ENCODE data around the gene ZBTB20.

The ZBTB20 gene

GRCh38 chr3:114571363-114571762, 575.7 kb downstream of the ZBTB20 start:
- Mint-ChIP-seq H3K4me3 (no peak overlapping the region), H3K9me3 (no peaks in the 10 kb centered on the region), H3K27ac (no peak overlapping the region), H3K36me3 (peaks cover 7% of the 10 kb centered on the region), H3K27me3 (no peaks in the 10 kb centered on the region), H3K4me1 (peaks cover 18% of the 10 kb centered on the region)
- DNase-seq (ENCODE audit: low spot score in 2 of 2) (no peak), ATAC-seq (ENCODE audit: low read depth) (no peak)

GRCh38 chr3:114569186-114569585, 577.9 kb downstream of the ZBTB20 start:
- ATAC-seq (ENCODE audit: low read depth) (no peak), DNase-seq (ENCODE audit: low spot score in 2 of 2) (no peak)
- peaks cover 3% of the 10 kb centered on the region for H3K9me3 Mint-ChIP-seq
- no peak overlapping the region for H3K4me3 Mint-ChIP-seq
- H3K27me3 Mint-ChIP-seq = no peaks in the 10 kb centered on the region
- H3K36me3 Mint-ChIP-seq = peaks cover 18% of the 10 kb centered on the region
- no peak overlapping the region for H3K27ac Mint-ChIP-seq
- H3K4me1 Mint-ChIP-seq = peaks cover 24% of the 10 kb centered on the region

DNA sequence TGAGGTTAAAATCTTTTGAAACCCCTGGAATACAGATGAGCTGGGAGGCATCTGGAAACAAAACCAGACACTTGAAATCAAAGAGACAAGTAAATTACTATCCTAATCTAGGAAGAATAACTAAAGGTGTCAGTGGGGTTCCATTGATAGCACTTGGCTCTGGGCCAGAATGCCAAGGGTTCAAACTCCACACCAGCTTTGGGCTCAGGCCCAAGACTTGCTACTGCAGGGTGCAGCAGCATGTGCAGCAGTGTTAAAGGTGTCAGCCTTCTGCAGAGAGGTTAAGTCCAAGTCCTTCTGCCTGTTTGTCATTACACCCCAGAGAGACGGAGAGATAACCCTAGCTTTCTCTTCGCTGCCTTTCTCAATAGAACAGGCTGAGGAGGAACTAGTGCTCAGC, 579.3 kb downstream of the ZBTB20 start:
- Mint-ChIP-seq H3K9me3 (peaks cover 3% of the 10 kb centered on the region), H3K27ac (no peak overlapping the region), H3K36me3 (peaks cover 20% of the 10 kb centered on the region), H3K4me3 (no peak overlapping the region), H3K27me3 (no peaks in the 10 kb centered on the region), H3K4me1 (peaks cover 24% of the 10 kb centered on the region)
- ATAC-seq (ENCODE audit: low read depth) (no peak), DNase-seq (ENCODE audit: low spot score in 2 of 2) (no peak)

DNA sequence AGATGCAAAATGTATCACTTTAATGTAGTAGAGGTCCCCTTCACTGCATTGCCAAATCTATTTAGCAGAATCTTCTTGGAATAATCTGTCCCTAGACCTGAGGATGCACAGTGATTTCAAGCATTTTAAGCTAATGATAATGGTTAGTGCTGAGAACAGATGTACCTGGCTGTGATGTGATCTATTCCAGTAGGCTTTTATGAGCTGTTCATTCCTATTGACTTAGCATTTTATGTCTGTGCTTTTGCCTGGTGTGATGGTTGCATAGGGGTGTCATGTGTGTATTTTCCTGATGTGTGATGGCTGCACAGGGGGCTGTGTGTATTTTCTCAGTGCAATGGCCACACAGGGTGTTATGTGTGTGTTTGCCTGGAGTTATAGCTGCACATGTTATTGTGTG, 580.3 kb downstream of the ZBTB20 start:
- peaks cover 24% of the 10 kb centered on the region for H3K4me1 Mint-ChIP-seq
- no peaks in the 10 kb centered on the region for H3K27me3 Mint-ChIP-seq
- DNase-seq (ENCODE audit: low spot score in 2 of 2) (no peak), ATAC-seq (ENCODE audit: low read depth) (no peak)
- peaks cover 3% of the 10 kb centered on the region for H3K9me3 Mint-ChIP-seq
- H3K27ac Mint-ChIP-seq = peak overlapping the region; percentile 38
- H3K36me3 Mint-ChIP-seq = peaks cover 27% of the 10 kb centered on the region
- no peak overlapping the region for H3K4me3 Mint-ChIP-seq

DNA sequence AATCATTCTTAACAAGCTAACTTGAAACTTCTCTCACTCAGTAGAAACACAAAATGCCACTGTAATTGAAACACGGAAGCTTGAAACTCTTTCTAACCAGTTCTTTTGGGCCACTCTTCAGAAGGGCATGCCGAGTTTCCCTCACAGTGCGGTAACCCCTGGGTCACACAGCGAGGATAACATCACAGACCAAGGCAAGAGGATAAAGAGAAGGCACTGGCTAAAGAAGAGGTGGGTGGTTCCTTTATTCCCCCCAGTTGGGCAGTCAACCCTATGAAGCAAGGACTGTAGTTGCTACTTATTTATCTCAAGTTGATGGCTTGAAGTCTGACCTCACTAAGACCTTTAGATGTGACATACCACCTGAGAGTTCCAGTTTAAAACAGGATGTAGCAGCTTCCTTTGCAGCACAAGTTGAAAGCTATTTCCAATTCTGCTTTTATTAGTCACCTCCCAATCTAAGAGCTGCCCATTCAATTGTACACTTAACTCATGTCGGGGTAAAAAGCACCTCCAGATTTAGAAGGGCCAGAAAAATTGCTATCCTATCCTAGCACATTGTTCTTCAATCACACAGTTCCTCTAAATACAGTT, 580.8 kb downstream of the ZBTB20 start:
- Mint-ChIP-seq H3K27me3 (no peaks in the 10 kb centered on the region), H3K4me1 (peaks cover 24% of the 10 kb centered on the region), H3K27ac (peak overlapping the region; percentile 38), H3K9me3 (peaks cover 3% of the 10 kb centered on the region), H3K36me3 (peaks cover 27% of the 10 kb centered on the region), H3K4me3 (no peak overlapping the region)
- DNase-seq (ENCODE audit: low spot score in 2 of 2) = no peak
- ATAC-seq (ENCODE audit: low read depth) = peak; percentile 60

GRCh38 chr3:114565216-114565615, 581.9 kb downstream of the ZBTB20 start:
- DNase-seq (ENCODE audit: low spot score in 2 of 2) = no peak
- H3K4me1 Mint-ChIP-seq = peaks cover 24% of the 10 kb centered on the region
- no peaks in the 10 kb centered on the region for H3K27me3 Mint-ChIP-seq
- peaks cover 31% of the 10 kb centered on the region for H3K36me3 Mint-ChIP-seq
- ATAC-seq (ENCODE audit: low read depth) = no peak
- no peak overlapping the region for H3K27ac Mint-ChIP-seq
- H3K9me3 Mint-ChIP-seq = peaks cover 3% of the 10 kb centered on the region
- H3K4me3 Mint-ChIP-seq = no peak overlapping the region

GRCh38 chr3:114563720-114564119, 583.4 kb downstream of the ZBTB20 start:
- H3K9me3 Mint-ChIP-seq = peaks cover 3% of the 10 kb centered on the region
- H3K4me1 Mint-ChIP-seq = peaks cover 22% of the 10 kb centered on the region
- no peak overlapping the region for H3K4me3 Mint-ChIP-seq
- DNase-seq (ENCODE audit: low spot score in 2 of 2) (no peak), ATAC-seq (ENCODE audit: low read depth) (no peak)
- H3K36me3 Mint-ChIP-seq = peaks cover 32% of the 10 kb centered on the region
- H3K27me3 Mint-ChIP-seq = no peaks in the 10 kb centered on the region
- no peak overlapping the region for H3K27ac Mint-ChIP-seq

DNA sequence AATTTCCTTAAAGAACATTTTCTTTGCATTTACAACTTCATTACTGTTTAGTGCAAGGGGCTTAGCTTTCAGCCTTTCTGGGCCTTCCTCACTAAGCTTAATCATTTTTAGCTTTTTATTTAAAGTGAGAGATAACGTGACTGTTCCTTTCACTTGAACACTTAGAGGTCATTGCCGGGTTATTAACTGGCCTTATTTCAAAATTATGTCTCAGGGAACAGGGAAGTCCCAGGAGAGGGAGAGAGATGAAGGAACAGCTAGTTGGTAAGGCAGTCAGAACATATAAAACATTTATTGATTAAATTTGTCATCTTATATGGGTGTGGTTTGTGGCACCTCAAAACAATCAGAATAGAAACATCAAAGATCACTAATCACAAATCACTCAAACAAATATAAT, 584.5 kb downstream of the ZBTB20 start:
- ATAC-seq (ENCODE audit: low read depth) = no peak
- H3K27ac Mint-ChIP-seq = no peak overlapping the region

DNA sequence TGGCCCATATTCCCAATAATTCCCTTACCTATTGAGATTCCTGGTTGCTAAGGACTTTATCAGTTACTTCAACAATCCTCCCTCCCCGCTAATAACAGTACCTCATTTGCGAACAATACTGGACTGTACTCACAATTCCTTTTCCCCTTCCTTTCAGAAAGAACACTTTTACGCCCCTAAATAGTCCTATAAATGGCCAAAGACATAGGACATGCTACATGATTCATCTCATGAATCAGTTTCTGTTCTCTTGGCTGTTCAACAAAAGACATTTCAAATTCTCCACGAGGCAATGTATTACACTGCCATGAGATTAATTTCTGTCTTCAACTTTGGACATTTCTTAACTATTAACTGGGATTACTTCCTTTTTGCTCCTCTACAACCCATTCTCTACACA, 588.8 kb downstream of the ZBTB20 start:
- DNase-seq (ENCODE audit: low spot score in 2 of 2) = no peak
- no peaks in the 10 kb centered on the region for H3K27me3 Mint-ChIP-seq

More for the DNA sequence above, 584.5 kb downstream of the ZBTB20 start:
- no peak overlapping the region for H3K4me3 Mint-ChIP-seq
- peaks cover 33% of the 10 kb centered on the region for H3K36me3 Mint-ChIP-seq
- H3K9me3 Mint-ChIP-seq = peaks cover 3% of the 10 kb centered on the region
- H3K27me3 Mint-ChIP-seq = no peaks in the 10 kb centered on the region
- DNase-seq (ENCODE audit: low spot score in 2 of 2) = no peak
- H3K4me1 Mint-ChIP-seq = peaks cover 17% of the 10 kb centered on the region

DNA sequence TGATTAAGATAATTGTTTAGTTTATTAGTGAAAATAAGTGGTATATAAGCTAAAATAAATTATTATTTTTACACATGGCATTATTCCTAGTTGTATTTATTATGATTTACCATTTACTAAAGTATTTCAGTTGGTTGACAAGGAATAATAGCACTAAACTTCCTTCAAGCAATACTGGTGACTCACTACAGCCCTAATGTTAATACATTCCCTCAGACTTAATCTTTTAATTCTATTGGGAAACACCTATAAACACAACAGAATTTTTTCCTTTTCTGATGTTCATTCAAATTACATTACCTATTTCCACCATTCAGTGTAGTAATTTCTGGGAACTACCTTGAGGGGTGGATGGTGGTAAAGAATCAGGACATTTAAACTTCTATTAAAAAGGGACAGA, 589.3 kb downstream of the ZBTB20 start:
- Mint-ChIP-seq H3K9me3 (no peaks in the 10 kb centered on the region), H3K4me3 (no peak overlapping the region), H3K36me3 (peaks cover 20% of the 10 kb centered on the region), H3K27me3 (no peaks in the 10 kb centered on the region), H3K27ac (no peak overlapping the region), H3K4me1 (peaks cover 5% of the 10 kb centered on the region)
- ATAC-seq (ENCODE audit: low read depth) (no peak), DNase-seq (ENCODE audit: low spot score in 2 of 2) (no peak)

More for the DNA sequence above, 588.8 kb downstream of the ZBTB20 start:
- peak overlapping the region; percentile 66 for H3K27ac Mint-ChIP-seq
- peaks cover 20% of the 10 kb centered on the region for H3K36me3 Mint-ChIP-seq
- no peak overlapping the region for H3K4me3 Mint-ChIP-seq
- no peaks in the 10 kb centered on the region for H3K9me3 Mint-ChIP-seq
- no peak for ATAC-seq (ENCODE audit: low read depth)
- peaks cover 5% of the 10 kb centered on the region for H3K4me1 Mint-ChIP-seq

- Mint-ChIP-seq H3K9me3 (no peaks in the 10 kb centered on the region), H3K27ac (no peak overlapping the region), H3K4me3 (no peak overlapping the region), H3K27me3 (no peaks in the 10 kb centered on the region), H3K36me3 (peaks cover 13% of the 10 kb centered on the region), H3K4me1 (peaks cover 5% of the 10 kb centered on the region)
- DNase-seq (ENCODE audit: low spot score in 2 of 2) = no peak
- no peak for ATAC-seq (ENCODE audit: low read depth)
These were observed 590.4 kb downstream of the ZBTB20 start for GRCh38 chr3:114556657-114557213.

- Mint-ChIP-seq H3K27ac (no peak overlapping the region), H3K4me3 (no peak overlapping the region), H3K27me3 (no peaks in the 10 kb centered on the region), H3K4me1 (peaks cover 5% of the 10 kb centered on the region), H3K9me3 (no peaks in the 10 kb centered on the region), H3K36me3 (peaks cover 10% of the 10 kb centered on the region)
- DNase-seq (ENCODE audit: low spot score in 2 of 2) (no peak), ATAC-seq (ENCODE audit: low read depth) (no peak)
These were observed 592.4 kb downstream of the ZBTB20 start for GRCh38 chr3:114554731-114555130.

- Mint-ChIP-seq H3K36me3 (peaks cover 10% of the 10 kb centered on the region), H3K27ac (no peak overlapping the region), H3K27me3 (no peaks in the 10 kb centered on the region), H3K4me3 (no peak overlapping the region), H3K9me3 (no peaks in the 10 kb centered on the region), H3K4me1 (peaks cover 5% of the 10 kb centered on the region)
- DNase-seq (ENCODE audit: low spot score in 2 of 2) (no peak), ATAC-seq (ENCODE audit: low read depth) (no peak)
These were observed 593.0 kb downstream of the ZBTB20 start for GRCh38 chr3:114553949-114554593.

GRCh38 chr3:114552527-114552812, 594.6 kb downstream of the ZBTB20 start:
- no peak for ATAC-seq (ENCODE audit: low read depth)
- Mint-ChIP-seq H3K27ac (no peak overlapping the region), H3K27me3 (no peaks in the 10 kb centered on the region), H3K4me3 (no peak overlapping the region), H3K36me3 (peaks cover 7% of the 10 kb centered on the region), H3K4me1 (peaks cover 5% of the 10 kb centered on the region), H3K9me3 (no peaks in the 10 kb centered on the region)
- DNase-seq (ENCODE audit: low spot score in 2 of 2) = no peak
